Fibroblast of upper back skin (primary cell): ENCODE measurements around the gene SPART.
"Not testable (repeated sequence)": the region's sequence is repeated elsewhere in the genome, so short reads cannot be mapped to it uniquely, and the experiment has no call there.

Experiments used
- DNase-seq: peaks from one replicate; pipeline ENCODE4 v3.0.0-alpha.2; 2013

SPART gene

GRCh38 chr13:36352350-36352749, 6.2 kb upstream of the SPART start:
- DNase-seq: peak; percentile 66

GRCh38 chr13:36347531-36348210, 1.5 kb upstream of the SPART start:
- DNase-seq: no peak

- peak; percentile 84 for DNase-seq
Measured at GRCh38 chr13:36345438-36346221, 564 bp downstream of the SPART start.

GRCh38 chr13:36344886-36345437, 1.2 kb downstream of the SPART start:
- DNase-seq: no peak

GRCh38 chr13:36344173-36344572, 2.0 kb downstream of the SPART start:
- peak; percentile 60 for DNase-seq

GRCh38 chr13:36343766-36344165, 2.4 kb downstream of the SPART start:
- DNase-seq: no peak

- DNase-seq: no peak
Measured at GRCh38 chr13:36342715-36343114, 3.5 kb downstream of the SPART start.

GRCh38 chr13:36341718-36342117, 4.5 kb downstream of the SPART start:
- peak; percentile 57 for DNase-seq

- no peak for DNase-seq
Measured at GRCh38 chr13:36339600-36340155, 6.5 kb downstream of the SPART start.

- no peak for DNase-seq
Measured at GRCh38 chr13:36337938-36338641, 8.1 kb downstream of the SPART start.

- no peak for DNase-seq
Measured at GRCh38 chr13:36332986-36333385, 13.2 kb downstream of the SPART start.

GRCh38 chr13:36332255-36332654, 13.9 kb downstream of the SPART start:
- not testable (repeated sequence) for DNase-seq

- no peak for DNase-seq
Measured at GRCh38 chr13:36331280-36331679, 14.9 kb downstream of the SPART start.

GRCh38 chr13:36329361-36329760, 16.8 kb downstream of the SPART start:
- peak; percentile 56 for DNase-seq

- DNase-seq: no peak
Measured at GRCh38 chr13:36328821-36329220, 17.4 kb downstream of the SPART start.

GRCh38 chr13:36325912-36326311, 20.3 kb downstream of the SPART start:
- no peak for DNase-seq

- not testable (repeated sequence) for DNase-seq
Measured at GRCh38 chr13:36324881-36325280, 21.3 kb downstream of the SPART start.

- DNase-seq: peak; percentile 79
Measured at GRCh38 chr13:36323951-36324566, 22.1 kb downstream of the SPART start.

GRCh38 chr13:36323408-36323807, 22.8 kb downstream of the SPART start:
- no peak for DNase-seq

- not testable (repeated sequence) for DNase-seq
Measured at GRCh38 chr13:36319793-36320192, 26.4 kb downstream of the SPART start.

- DNase-seq: no peak
Measured at GRCh38 chr13:36313047-36313969, 32.9 kb downstream of the SPART start.
